Osteocyte (in vitro differentiated cells): ENCODE results near the gene KPTN. TPM values are rescaled to one million over a fixed set of nuclear protein-coding genes. Genes with fewer than 3 reads are reported as not detected.

Source experiments
- DNase-seq: peaks from one replicate; pipeline ENCODE4 v3.0.0; 2021; ENCODE audit warnings: mixed read lengths; ENCODE audit not compliant: unreplicated experiment; ENCODE audit errors: extremely low spot score
- H3K27ac Mint-ChIP-seq: one replicate; pipeline ENCODE4 v1.8.0; 2021; ENCODE audit warnings: mild to moderate bottlenecking, mixed read lengths; ENCODE audit not compliant: unreplicated experiment
- H3K27me3 Mint-ChIP-seq: one replicate; pipeline ENCODE4 v1.8.0; 2021; ENCODE audit warnings: mixed read lengths; ENCODE audit not compliant: unreplicated experiment
- H3K36me3 Mint-ChIP-seq: one replicate; pipeline ENCODE4 v1.8.0; 2021; ENCODE audit warnings: mixed read lengths; ENCODE audit not compliant: unreplicated experiment
- H3K4me1 Mint-ChIP-seq: one replicate; pipeline ENCODE4 v1.8.0; 2021; ENCODE audit warnings: mixed read lengths; ENCODE audit not compliant: unreplicated experiment
- H3K4me3 Mint-ChIP-seq: one replicate; pipeline ENCODE4 v1.8.0; 2021; ENCODE audit warnings: mild to moderate bottlenecking, moderate library complexity, mixed read lengths; ENCODE audit not compliant: unreplicated experiment
- H3K9me3 Mint-ChIP-seq: one replicate; pipeline ENCODE4 v1.8.0; 2021; ENCODE audit warnings: mixed read lengths; ENCODE audit not compliant: unreplicated experiment
- total RNA-seq: library from RNA; stranded (reverse); gene quantifications from 2 replicates; pipeline ENCODE4 v1.2.1, GENCODE V29; 2021
- TF ChIP-seq, protein P1 (sequence below): fragments of 200-600 bp; sonication (generic); IDR thresholded peaks from 2 replicates; pipeline ENCODE4 v1.5.0; 2021; ENCODE audit warnings: antibody characterized with exemption, mild to moderate bottlenecking, moderate library complexity

KPTN gene
- total RNA-seq, 1 donor from 2014 or later, result 14.5 TPM

GRCh38 chr19:47437500-47437899, 46.5 kb downstream of the KPTN start:
- TF ChIP-seq, protein P1, sequence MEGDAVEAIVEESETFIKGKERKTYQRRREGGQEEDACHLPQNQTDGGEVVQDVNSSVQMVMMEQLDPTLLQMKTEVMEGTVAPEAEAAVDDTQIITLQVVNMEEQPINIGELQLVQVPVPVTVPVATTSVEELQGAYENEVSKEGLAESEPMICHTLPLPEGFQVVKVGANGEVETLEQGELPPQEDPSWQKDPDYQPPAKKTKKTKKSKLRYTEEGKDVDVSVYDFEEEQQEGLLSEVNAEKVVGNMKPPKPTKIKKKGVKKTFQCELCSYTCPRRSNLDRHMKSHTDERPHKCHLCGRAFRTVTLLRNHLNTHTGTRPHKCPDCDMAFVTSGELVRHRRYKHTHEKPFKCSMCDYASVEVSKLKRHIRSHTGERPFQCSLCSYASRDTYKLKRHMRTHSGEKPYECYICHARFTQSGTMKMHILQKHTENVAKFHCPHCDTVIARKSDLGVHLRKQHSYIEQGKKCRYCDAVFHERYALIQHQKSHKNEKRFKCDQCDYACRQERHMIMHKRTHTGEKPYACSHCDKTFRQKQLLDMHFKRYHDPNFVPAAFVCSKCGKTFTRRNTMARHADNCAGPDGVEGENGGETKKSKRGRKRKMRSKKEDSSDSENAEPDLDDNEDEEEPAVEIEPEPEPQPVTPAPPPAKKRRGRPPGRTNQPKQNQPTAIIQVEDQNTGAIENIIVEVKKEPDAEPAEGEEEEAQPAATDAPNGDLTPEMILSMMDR, result no peak
- Mint-ChIP-seq H3K27ac (no peak overlapping the region), H3K36me3 (no peaks in the 10 kb centered on the region), H3K9me3 (no peaks in the 10 kb centered on the region), H3K4me3 (no peak overlapping the region), H3K4me1 (peaks cover 3% of the 10 kb centered on the region), H3K27me3 (peaks cover 13% of the 10 kb centered on the region)
- no peak for DNase-seq

DNA sequence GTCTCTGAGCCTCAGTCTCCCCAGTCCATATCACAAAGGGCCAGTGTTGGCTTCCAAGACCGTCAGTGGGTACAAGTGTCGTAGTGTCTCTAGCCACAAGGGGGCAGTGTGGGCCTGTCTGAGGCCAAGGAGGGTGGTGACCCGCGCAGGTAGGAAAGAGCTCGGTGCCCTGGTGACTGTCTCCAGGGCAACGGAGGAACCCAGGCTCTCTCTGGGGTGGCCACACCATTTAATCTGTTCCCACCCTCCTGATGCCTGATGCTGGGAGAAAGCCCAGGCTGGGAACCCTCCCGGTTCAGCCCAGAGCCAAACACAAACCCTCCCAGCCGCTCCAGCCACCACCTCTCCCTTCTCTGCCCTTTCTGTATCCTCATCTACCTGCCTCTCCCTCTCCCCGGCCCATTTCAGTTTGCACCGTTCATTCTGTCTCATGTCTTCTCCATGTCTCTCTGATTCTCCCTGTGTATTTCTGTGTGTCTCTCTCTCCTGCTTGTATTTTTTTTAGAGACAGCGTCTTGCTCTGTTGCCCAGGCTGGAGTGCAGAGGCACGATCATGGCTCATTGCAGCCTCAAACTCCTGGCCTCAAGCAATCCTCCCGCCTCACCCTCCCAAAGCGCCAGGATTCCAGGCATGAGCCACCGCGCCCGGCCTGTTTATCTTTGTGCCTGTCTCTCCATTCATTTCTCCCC, 47.2 kb downstream of the KPTN start:
- TF ChIP-seq, protein P1, result peak; percentile 90
- Mint-ChIP-seq H3K27ac (no peak overlapping the region), H3K9me3 (no peaks in the 10 kb centered on the region), H3K4me1 (peaks cover 3% of the 10 kb centered on the region), H3K4me3 (no peak overlapping the region), H3K36me3 (no peaks in the 10 kb centered on the region), H3K27me3 (peaks cover 8% of the 10 kb centered on the region)
- DNase-seq, result no peak

DNA sequence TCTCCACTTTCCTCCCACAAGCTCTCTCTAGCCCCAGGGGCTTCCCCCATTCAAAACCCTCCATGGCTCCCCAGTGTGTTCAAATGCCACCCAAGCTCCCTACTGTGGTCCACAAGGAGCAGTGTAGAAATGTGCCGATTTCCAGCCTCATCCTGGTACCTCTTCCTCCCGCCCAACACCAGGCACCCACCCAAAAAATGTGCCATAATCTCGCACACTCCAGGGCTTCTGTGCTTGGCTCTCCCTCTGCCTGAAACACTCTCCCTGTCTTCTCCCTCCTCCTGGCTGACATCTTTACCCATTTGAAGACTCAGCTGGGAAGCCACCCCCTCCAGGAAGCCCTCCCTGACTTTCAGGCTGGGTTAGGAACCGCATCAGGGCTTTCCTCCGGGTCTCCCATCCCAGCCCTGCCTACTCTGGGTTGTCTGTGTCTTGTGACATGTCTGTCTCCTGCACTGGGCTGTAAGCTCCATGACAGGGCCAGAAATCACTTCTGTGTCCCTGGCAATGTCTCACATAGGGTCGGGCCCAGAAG, 48.1 kb downstream of the KPTN start:
- TF ChIP-seq, protein P1, result no peak
- Mint-ChIP-seq H3K4me1 (peaks cover 5% of the 10 kb centered on the region), H3K27me3 (peaks cover 3% of the 10 kb centered on the region), H3K36me3 (no peaks in the 10 kb centered on the region), H3K4me3 (no peak overlapping the region), H3K9me3 (no peaks in the 10 kb centered on the region), H3K27ac (no peak overlapping the region)
- no peak for DNase-seq

DNA sequence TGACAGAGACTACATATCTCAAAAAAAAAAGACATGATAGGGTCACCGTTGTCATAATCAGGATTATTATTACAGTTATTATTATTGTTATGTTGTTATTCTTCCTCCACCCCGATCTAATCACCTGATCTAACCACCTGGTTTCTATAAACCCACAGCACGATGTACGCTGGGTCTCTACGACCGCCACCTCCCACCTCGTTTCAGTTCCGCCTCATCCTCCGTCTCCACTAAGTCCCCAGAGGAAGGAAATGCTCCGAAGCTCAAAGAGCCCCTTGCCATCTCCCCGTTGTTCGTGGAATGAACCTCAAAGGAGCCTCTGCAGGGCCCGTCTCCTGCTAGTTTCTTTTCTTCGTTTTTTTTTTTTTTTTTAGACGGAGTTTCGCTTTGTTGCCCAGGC, 48.8 kb downstream of the KPTN start:
- TF ChIP-seq, protein P1, result no peak
- Mint-ChIP-seq H3K9me3 (no peaks in the 10 kb centered on the region), H3K27me3 (peaks cover 2% of the 10 kb centered on the region), H3K4me1 (peaks cover 6% of the 10 kb centered on the region), H3K4me3 (no peak overlapping the region), H3K36me3 (no peaks in the 10 kb centered on the region), H3K27ac (no peak overlapping the region)
- DNase-seq, result no peak

DNA sequence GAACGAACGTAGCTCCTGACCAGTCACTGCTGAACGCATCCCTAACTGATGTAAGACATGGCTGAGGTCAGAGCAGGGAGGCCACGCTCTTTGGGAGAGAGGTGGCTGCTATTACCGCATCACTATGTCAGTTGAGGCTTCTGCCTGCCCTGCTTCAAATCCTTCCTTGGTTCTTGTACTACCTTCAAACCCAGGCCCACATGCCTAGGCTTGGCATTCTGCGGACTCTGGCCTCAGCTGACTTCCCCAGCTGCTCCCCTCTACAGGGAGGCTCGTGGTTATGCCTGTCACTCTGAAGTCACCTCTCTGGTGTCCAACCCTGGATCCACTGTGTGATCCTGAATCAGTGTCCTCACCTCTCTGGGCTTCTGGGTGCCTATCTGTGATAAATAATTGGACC, 49.9 kb downstream of the KPTN start:
- no peaks in the 10 kb centered on the region for H3K9me3 Mint-ChIP-seq
- H3K27me3 Mint-ChIP-seq, result no peaks in the 10 kb centered on the region
- H3K4me3 Mint-ChIP-seq, result no peak overlapping the region
- DNase-seq, result no peak
- TF ChIP-seq, protein P1, result no peak
- no peak overlapping the region for H3K27ac Mint-ChIP-seq
- no peaks in the 10 kb centered on the region for H3K36me3 Mint-ChIP-seq
- peaks cover 11% of the 10 kb centered on the region for H3K4me1 Mint-ChIP-seq
